H1 (cell line): ENCODE data around the gene RALGAPA2. TPM values are rescaled to one million over a fixed set of nuclear protein-coding genes. Genes with fewer than 3 reads are reported as not detected.

Experiments
- CTCF ChIA-PET: fragments of 300-600 bp; sonication (Branson Sonifier 250); formaldehyde crosslinking; loops from one replicate; lab custom pipeline; 2021; ENCODE audit not compliant: partially characterized antibody; lab: Charles Lee
- POLR2A ChIA-PET: fragments of 300-600 bp; sonication (Branson Sonifier 250); formaldehyde crosslinking; loops from one replicate; lab custom pipeline; 2021; ENCODE audit warnings: inconsistent platforms; ENCODE audit not compliant: partially characterized antibody; lab: Charles Lee
- DNase-seq, 2 experiments: peaks; one replicate each; pipeline versions ENCODE4 v3.0.0 to v3.0.0-alpha.2; 2010 to 2022; ENCODE audit warnings: low spot score in 2 of 2, low read depth in 1 of 2, mixed read lengths in 1 of 2
- FAIRE-seq: peaks from 2 replicates; lab custom pipeline; 2011; peaks lifted over from hg19 to GRCh38; lab: Jason Lieb, UNC
- H2AFZ ChIP-seq: 2 replicates; pipeline ENCODE4 v1.8.1; 2012; ENCODE audit warnings: low read length, inconsistent platforms
- H2AK5ac ChIP-seq: 2 replicates; pipeline ENCODE4 v1.6.1; 2013; ENCODE audit warnings: low read depth, low read length
- H2BK120ac ChIP-seq: replicated peaks from 2 replicates; pipeline ENCODE3; 2013; ENCODE audit warnings: low read depth, low read length, inconsistent platforms
- H2BK12ac ChIP-seq: 2 replicates; pipeline ENCODE4 v1.6.1; 2013; ENCODE audit warnings: low read depth, low read length
- H2BK15ac ChIP-seq: 2 replicates; pipeline ENCODE4 v1.6.1; 2013; ENCODE audit warnings: low read length
- H2BK20ac ChIP-seq: 2 replicates; pipeline ENCODE4 v1.6.1; 2013; ENCODE audit warnings: low read length
- H2BK5ac ChIP-seq: 2 replicates; pipeline ENCODE4 v1.6.1; 2013; ENCODE audit warnings: low read depth, low read length
- H3K14ac ChIP-seq: 2 replicates; pipeline ENCODE4 v1.6.1; 2013; ENCODE audit warnings: inconsistent platforms; ENCODE audit not compliant: insufficient read length
- H3K18ac ChIP-seq: 2 replicates; pipeline ENCODE4 v1.6.1; 2013; ENCODE audit warnings: low read length; ENCODE audit errors: extremely low read depth
- H3K23ac ChIP-seq: 2 replicates; pipeline ENCODE4 v1.6.1; 2013; ENCODE audit warnings: inconsistent platforms; ENCODE audit not compliant: insufficient read length
- H3K23me2 ChIP-seq: 2 replicates; pipeline ENCODE4 v1.6.1; 2013; ENCODE audit warnings: low read depth, low read length
- H3K27ac ChIP-seq: 2 replicates; pipeline ENCODE4 v1.6.1; 2011; ENCODE audit warnings: low read depth, low read length, inconsistent platforms
- H3K27me3 ChIP-seq, 4 experiments: replicated peaks in 1 of 4; 1 replicate in 1 of 4; 2 replicates in 3 of 4; pipeline versions ENCODE4 v1.6.1 to v1.8.1; 2011 to 2013; ENCODE audit warnings: low read length in 3 of 4, mild to moderate bottlenecking in 3 of 4, inconsistent platforms in 2 of 4, mixed read lengths in 2 of 4, moderate library complexity in 1 of 4; ENCODE audit not compliant: control insufficient read depth in 3 of 4, insufficient read depth in 3 of 4; ENCODE audit errors: extremely low read depth in 1 of 4
- H3K36me3 ChIP-seq, 4 experiments: 2 replicates each; pipeline versions ENCODE4 v1.6.1 to v1.8.1; 2011 to 2013; ENCODE audit warnings: mild to moderate bottlenecking in 4 of 4, low read length in 3 of 4, moderate library complexity in 2 of 4, control low read depth in 1 of 4, inconsistent platforms in 1 of 4; ENCODE audit not compliant: insufficient read depth in 4 of 4, control insufficient read depth in 2 of 4
- H3K4ac ChIP-seq: replicated peaks from 2 replicates; pipeline ENCODE3; 2013; ENCODE audit warnings: low read length, low read depth, mixed read lengths, inconsistent platforms; ENCODE audit not compliant: insufficient read length
- H3K4me1 ChIP-seq, 4 experiments: replicated peaks in 1 of 4; 1 replicate in 1 of 4; 2 replicates in 3 of 4; pipeline versions ENCODE4 v1.6.1 to v1.8.1; 2011 to 2013; ENCODE audit warnings: low read length in 3 of 4, inconsistent platforms in 2 of 4, mixed read lengths in 1 of 4; ENCODE audit not compliant: insufficient read depth in 4 of 4, control insufficient read depth in 3 of 4
- H3K4me2 ChIP-seq, 2 experiments: 2 replicates each; pipeline versions ENCODE4 v1.6.1 to v1.8.1; 2011 to 2013; ENCODE audit warnings: low read depth in 2 of 2, low read length in 2 of 2, control low read depth in 1 of 2, inconsistent platforms in 1 of 2, mild to moderate bottlenecking in 1 of 2; ENCODE audit not compliant: insufficient read depth in 1 of 2
- H3K4me3 ChIP-seq, 4 experiments: fragments of 200-600, 300-600 bp in 1 of 4; sonication (generic), shearing (Covaris generic), sonication (Bioruptor Twin) in 1 of 4; 2 replicates each; pipeline versions ENCODE4 v1.5.1 to v1.8.1; 2011 to 2016; ENCODE audit warnings: low read length in 4 of 4, low read depth in 3 of 4, control low read depth in 2 of 4, inconsistent platforms in 2 of 4, mild to moderate bottlenecking in 2 of 4, mixed read lengths in 1 of 4, moderate library complexity in 1 of 4; ENCODE audit not compliant: insufficient read depth in 2 of 4; ENCODE audit errors: extremely low read depth in 1 of 4
- H3K56ac ChIP-seq: replicated peaks from 2 replicates; pipeline ENCODE3; 2013; ENCODE audit warnings: low read depth, mild to moderate bottlenecking, mixed read lengths, low read length, inconsistent platforms; ENCODE audit not compliant: insufficient read length
- H3K79me1 ChIP-seq: 2 replicates; pipeline ENCODE4 v1.6.1; 2013; ENCODE audit warnings: low read depth, low read length, control low read depth
- H3K79me2 ChIP-seq, 2 experiments: 2 replicates each; pipeline versions ENCODE4 v1.6.1 to v1.8.1; 2012 to 2013; ENCODE audit warnings: low read length in 2 of 2, mild to moderate bottlenecking in 2 of 2, inconsistent platforms in 1 of 2; ENCODE audit not compliant: insufficient read depth in 2 of 2, control insufficient read depth in 1 of 2
- H3K9ac ChIP-seq, 4 experiments: replicated peaks in 1 of 4; 1 replicate in 1 of 4; 2 replicates in 3 of 4; pipeline versions ENCODE4 v1.6.1 to v1.8.1; 2011 to 2013; ENCODE audit warnings: low read depth in 3 of 4, low read length in 3 of 4, control low read depth in 2 of 4, mild to moderate bottlenecking in 2 of 4, moderate library complexity in 2 of 4, inconsistent platforms in 1 of 4; ENCODE audit errors: extremely low read depth in 1 of 4
- H3K9me3 ChIP-seq, 2 experiments: 2 replicates each; pipeline versions ENCODE4 v1.6.1 to v1.8.1; 2012 to 2013; ENCODE audit warnings: mild to moderate bottlenecking in 2 of 2, moderate library complexity in 2 of 2, control low read depth in 1 of 2, inconsistent platforms in 1 of 2, low read depth in 1 of 2, low read length in 1 of 2, mixed read lengths in 1 of 2; ENCODE audit not compliant: insufficient read depth in 2 of 2
- H4K20me1 ChIP-seq, 2 experiments: replicated peaks in 1 of 2; 2 replicates each; pipeline versions ENCODE3 to v1.8.1; 2011 to 2013; ENCODE audit warnings: inconsistent platforms in 2 of 2, low read length in 2 of 2, mild to moderate bottlenecking in 1 of 2; ENCODE audit not compliant: insufficient read depth in 2 of 2, control insufficient read depth in 1 of 2
- H4K5ac ChIP-seq: 2 replicates; pipeline ENCODE4 v1.6.1; 2013; ENCODE audit warnings: low read length, low read depth, mixed read lengths, inconsistent platforms; ENCODE audit not compliant: insufficient read length
- H4K8ac ChIP-seq: 2 replicates; pipeline ENCODE4 v1.8.0; 2013; ENCODE audit warnings: mild to moderate bottlenecking, moderate library complexity, low read length, inconsistent platforms; ENCODE audit not compliant: insufficient read depth; ENCODE audit errors: extremely low read depth
- H4K91ac ChIP-seq: replicated peaks from 2 replicates; pipeline ENCODE3; 2013; ENCODE audit warnings: low read length, mixed read lengths, inconsistent platforms; ENCODE audit not compliant: insufficient read length
- ASH2L ChIP-seq: fragments of 200-600, 300-600 bp; sonication (generic); IDR thresholded peaks from one replicate; pipeline ENCODE4 v1.7.1; 2017; ENCODE audit warnings: low read length
- CTBP2 ChIP-seq: IDR thresholded peaks from 2 replicates; pipeline ENCODE4 v1.7.0; 2011; ENCODE audit warnings: borderline replicate concordance, mild to moderate bottlenecking, moderate library complexity, mixed read lengths, low read length; ENCODE audit not compliant: insufficient read depth, insufficient read length
- EGR1 ChIP-seq: IDR thresholded peaks from 2 replicates; pipeline ENCODE4 v1.6.1; 2011; ENCODE audit warnings: low read depth, low read length, borderline replicate concordance
- KDM4A ChIP-seq: IDR thresholded peaks from one replicate; pipeline ENCODE4 v1.7.1; 2012; ENCODE audit warnings: low read depth, mild to moderate bottlenecking, moderate library complexity, low read length, inconsistent platforms; ENCODE audit not compliant: severe bottlenecking
- NRF1 ChIP-seq: IDR thresholded peaks from 2 replicates; pipeline ENCODE4 v1.6.1; 2011; ENCODE audit warnings: mild to moderate bottlenecking, low read depth, low read length, improper control_type of control experiment
- PHF8 ChIP-seq: fragments of 200-600 bp; sonication (generic); conservative IDR thresholded peaks from 2 replicates; pipeline ENCODE4 v1.7.1; 2012; ENCODE audit warnings: low read depth, mild to moderate bottlenecking, inconsistent platforms, low read length, moderate library complexity
- RAD21 ChIP-seq, 2 experiments: IDR thresholded peaks in 1 of 2; conservative IDR thresholded peaks in 1 of 2; 2 replicates each; pipeline ENCODE4 v1.6.1; 2011; ENCODE audit warnings: low read depth in 2 of 2, low read length in 2 of 2, improper control_type of control experiment in 1 of 2, inconsistent platforms in 1 of 2, mild to moderate bottlenecking in 1 of 2, moderate library complexity in 1 of 2
- RFX5 ChIP-seq: IDR thresholded peaks from 2 replicates; pipeline ENCODE4 v1.6.1; 2011; ENCODE audit warnings: low read depth, low read length, improper control_type of control experiment, borderline replicate concordance
- SIN3A ChIP-seq, 2 experiments: IDR thresholded peaks in 1 of 2; conservative IDR thresholded peaks in 1 of 2; 2 replicates each; pipeline ENCODE4 v1.6.1; 2011 to 2012; ENCODE audit warnings: low read length in 2 of 2, improper control_type of control experiment in 1 of 2, low read depth in 1 of 2, mild to moderate bottlenecking in 1 of 2
- SIX5 ChIP-seq: IDR thresholded peaks from 2 replicates; pipeline ENCODE4 v1.6.1; 2011; ENCODE audit warnings: mild to moderate bottlenecking, low read depth, low read length
- WGBS, 2 experiments: shearing (Covaris generic) in 1 of 2; methylation state at CpG; one replicate each; pipeline versions ENCODE4 v1.1.6 to v1.1.7; 2013 to 2015; ENCODE audit warnings: low lambda C conversion rate in 2 of 2, mixed read lengths in 2 of 2, inconsistent platforms in 1 of 2, low coverage in 1 of 2, missing lambda C conversion rate in 1 of 2; ENCODE audit not compliant: insufficient replicate concordance in 2 of 2, insufficient coverage in 1 of 2, insufficient read length in 1 of 2; ENCODE audit errors: extremely low coverage in 1 of 2, missing lambda C conversion rate in 1 of 2; 5-methylcytosine and 5-hydroxymethylcytosine counted together
- polyA plus RNA-seq, 7 experiments: library from polyadenylated mRNA; depleted of rRNA in 3 of 7; stranded (reverse) in 5 of 7; unstranded in 2 of 7; fragments of >200 nt in 5 of 7; fragments of 200-250 nt in 2 of 7; gene quantifications; 1 replicate in 5 of 7; 2 replicates in 1 of 7; 4 replicates in 1 of 7; pipeline versions ENCODE4 v1.2.1 to v1.2.3, GENCODE V29; 2011 to 2013; ENCODE audit warnings: missing spikeins in 2 of 7, mixed read lengths in 2 of 7
- total RNA-seq: library from RNA; stranded (reverse); fragmentation: NEBNext Ultra II Directional; extraction: Animal tissue kit (Norgen Biotek cat#: 25700); gene quantifications from 2 replicates; pipeline ENCODE4 v1.2.1, GENCODE V29; 2021

Gene RALGAPA2
- total and polyA plus RNA-seq, 2 of the 8 experiments (the other 6 are each of a cell fraction or from before 2014, with no cell fraction given) = 5.1 to 25.5 TPM

DNA sequence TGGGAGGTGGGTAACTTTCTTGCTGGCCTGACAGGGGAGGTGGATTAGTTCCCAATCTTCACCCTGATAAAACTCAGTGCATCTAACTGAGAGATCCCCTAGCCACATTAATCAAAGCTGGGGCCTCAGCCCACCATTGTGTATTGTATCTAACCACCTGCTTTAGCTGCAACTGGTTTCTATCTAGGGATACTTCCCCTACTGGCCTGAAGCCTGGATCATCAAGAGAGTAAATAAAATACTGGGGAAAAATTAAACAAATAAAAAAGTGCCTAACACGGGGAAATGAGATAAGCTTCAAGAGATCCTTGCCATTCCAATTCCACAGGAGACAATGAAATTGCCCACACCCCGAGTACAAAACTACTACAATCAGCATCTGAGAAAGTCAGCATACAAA is 195.1 kb downstream of the RALGAPA2 start:
- no peak overlapping the region for H3K4me3 ChIP-seq
- peaks cover 0 to 20% (median 7%) of the 10 kb centered on the region in 4 experiments; a peak in 4 of 8 replicates for H3K36me3 ChIP-seq
- FAIRE-seq (no peak), DNase-seq (no peak)
- H2BK12ac ChIP-seq = no peak overlapping the region
- no peak overlapping the region for H3K18ac ChIP-seq
- no peak overlapping the region for H4K5ac ChIP-seq
- H2BK120ac ChIP-seq = no peak overlapping the region
- H4K20me1 ChIP-seq = peaks cover 0 to 2% of the 10 kb centered on the region in 2 experiments
- ChIA-PET CTCF (interaction anchor here (1.1 to 2.6 kb wide), 3 partner anchors 10 to 82 kb away, joined by 3 to 7 read pairs (median 4); no protein-coding TSS in a partner anchor), POLR2A (interaction anchor here (0.5 kb wide), 1 partner anchor 1940 kb away, joined by 3 read pairs; no protein-coding TSS in a partner anchor)
- no peak overlapping the region for H2BK15ac ChIP-seq
- H4K8ac ChIP-seq = no peak overlapping the region
- H3K79me2 ChIP-seq = no peaks in the 10 kb centered on the region
- TF ChIP-seq RFX5 = no peak
- no peak for TF ChIP-seq CTBP2
- TF ChIP-seq EGR1 = no peak
- no peak for TF ChIP-seq SIX5
- no peak for TF ChIP-seq SIN3A (conservative IDR thresholded peaks at IDR 0.05 in 1 of 2, IDR thresholded peaks at IDR 0.05 in 1 of 2; ENCODE audit: low read depth in 1 of 2, low read length in 2 of 2)
- TF ChIP-seq ASH2L = no peak
- no peak for TF ChIP-seq PHF8
- no peak for TF ChIP-seq NRF1
- TF ChIP-seq RAD21 (IDR thresholded peaks at IDR 0.05 in 1 of 2, conservative IDR thresholded peaks at IDR 0.05 in 1 of 2; ENCODE audit: low read depth in 2 of 2, low read length in 2 of 2) = no peak
- no peak for TF ChIP-seq KDM4A
- no peaks in the 10 kb centered on the region for H3K79me1 ChIP-seq
- H3K14ac ChIP-seq = no peak overlapping the region
- H3K27me3 ChIP-seq = no peaks in the 10 kb centered on the region
- no peaks in the 10 kb centered on the region for H3K4me1 ChIP-seq
- H3K9me3 ChIP-seq = peaks cover 16 to 17% of the 10 kb centered on the region in 2 experiments
- no peak overlapping the region for H3K27ac ChIP-seq
- H3K23me2 ChIP-seq = no peaks in the 10 kb centered on the region
- H3K4ac ChIP-seq = no peak overlapping the region
- no peak overlapping the region for H2AK5ac ChIP-seq
- no peak overlapping the region for H3K4me2 ChIP-seq
- H3K56ac ChIP-seq = no peak overlapping the region
- H3K23ac ChIP-seq = no peak overlapping the region
- H2AFZ ChIP-seq = no peak overlapping the region
- H3K9ac ChIP-seq = no peak overlapping the region
- H2BK5ac ChIP-seq = no peak overlapping the region
- 76% methylated on average over 2 of the region's 2 CpGs; no CpG with 5 or more reads in 1 of the 2 experiments for WGBS, 2 experiments
- no peak overlapping the region for H2BK20ac ChIP-seq
- no peak overlapping the region for H4K91ac ChIP-seq
